DOHH2 (cell line): ENCODE measurements around the gene IHH.

Source experiments
- EZH2phosphoT487 ChIP-seq: fragments of 200-600 bp; sonication (generic); IDR thresholded peaks from 2 replicates; pipeline ENCODE4 v1.6.1; 2017; ENCODE audit warnings: borderline replicate concordance, mild to moderate bottlenecking, antibody characterized with exemption, low read length, moderate library complexity, mixed read lengths
- TF ChIP-seq, protein P1 (sequence below): fragments of 200-600 bp; sonication (generic); IDR thresholded peaks from one replicate; pipeline ENCODE4 v1.5.1; 2014; ENCODE audit warnings: antibody characterized with exemption, mild to moderate bottlenecking, low read depth, low read length; ENCODE audit not compliant: poor library complexity, severe bottlenecking

- TF ChIP-seq, protein P1, sequence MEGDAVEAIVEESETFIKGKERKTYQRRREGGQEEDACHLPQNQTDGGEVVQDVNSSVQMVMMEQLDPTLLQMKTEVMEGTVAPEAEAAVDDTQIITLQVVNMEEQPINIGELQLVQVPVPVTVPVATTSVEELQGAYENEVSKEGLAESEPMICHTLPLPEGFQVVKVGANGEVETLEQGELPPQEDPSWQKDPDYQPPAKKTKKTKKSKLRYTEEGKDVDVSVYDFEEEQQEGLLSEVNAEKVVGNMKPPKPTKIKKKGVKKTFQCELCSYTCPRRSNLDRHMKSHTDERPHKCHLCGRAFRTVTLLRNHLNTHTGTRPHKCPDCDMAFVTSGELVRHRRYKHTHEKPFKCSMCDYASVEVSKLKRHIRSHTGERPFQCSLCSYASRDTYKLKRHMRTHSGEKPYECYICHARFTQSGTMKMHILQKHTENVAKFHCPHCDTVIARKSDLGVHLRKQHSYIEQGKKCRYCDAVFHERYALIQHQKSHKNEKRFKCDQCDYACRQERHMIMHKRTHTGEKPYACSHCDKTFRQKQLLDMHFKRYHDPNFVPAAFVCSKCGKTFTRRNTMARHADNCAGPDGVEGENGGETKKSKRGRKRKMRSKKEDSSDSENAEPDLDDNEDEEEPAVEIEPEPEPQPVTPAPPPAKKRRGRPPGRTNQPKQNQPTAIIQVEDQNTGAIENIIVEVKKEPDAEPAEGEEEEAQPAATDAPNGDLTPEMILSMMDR: no peak
- no peak for TF ChIP-seq EZH2phosphoT487
These were observed 39.1 kb downstream of the IHH start for GRCh38 chr2:219021591-219021990.
